ENCODE measurements around the gene PPP3CA. TPM values are rescaled to one million over a fixed set of nuclear protein-coding genes. Genes with fewer than 3 reads are reported as not detected.
A peak's percentile ranks its signal among the peaks of the same experiment; 100 is the strongest.

PPP3CA gene
- total RNA-seq, 2 donors from 2014 or later: 36.6 to 39.2 TPM

DNA sequence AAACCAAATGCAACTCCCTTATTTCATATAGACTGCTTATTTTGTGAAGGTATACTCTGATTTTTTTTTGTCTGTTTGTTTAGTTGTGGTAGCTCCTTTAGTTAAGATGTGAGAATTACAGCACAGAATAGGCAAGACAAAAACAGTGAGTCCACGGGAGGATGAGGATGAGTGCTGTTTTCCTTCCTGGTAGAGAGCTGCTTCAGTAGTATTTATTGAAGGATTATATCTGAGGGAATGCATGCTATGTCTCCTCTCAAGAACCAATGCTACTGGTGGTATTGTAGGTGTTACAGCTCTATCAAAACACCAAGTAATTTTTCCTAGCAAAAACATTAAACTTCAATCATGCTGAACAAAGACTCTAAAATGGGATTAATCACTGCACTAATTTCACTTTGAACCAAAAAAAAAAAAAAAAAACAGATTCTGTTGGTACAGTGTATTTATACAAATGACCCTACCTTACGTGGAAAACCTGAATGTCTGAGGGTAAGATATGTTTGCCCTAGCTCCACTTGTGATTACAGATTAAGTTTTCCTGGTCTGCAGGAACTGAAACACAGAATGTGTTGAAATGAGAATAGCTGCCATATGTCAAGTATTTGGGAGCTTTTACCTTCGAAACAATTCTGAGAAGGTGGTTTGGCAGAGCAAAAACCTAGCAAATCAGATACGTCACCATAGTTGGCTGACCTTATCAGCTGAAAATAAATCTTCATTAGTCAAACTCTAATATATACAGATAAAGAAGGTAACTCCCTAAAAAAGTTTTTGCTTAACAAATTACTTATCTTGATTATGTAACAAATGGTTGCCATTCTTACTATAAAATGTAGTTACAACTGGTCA is 40.3 kb downstream of the PPP3CA start:
- H3K27ac Mint-ChIP-seq: no peak overlapping the region
- no peak overlapping the region for H3K9ac ChIP-seq (ENCODE audit: extremely low read depth, low read length, poor library complexity, severe bottlenecking)
- no peaks in the 10 kb centered on the region for H3K36me3 Mint-ChIP-seq (ENCODE audit: low read depth)
- DNase-seq: no peak
- H3K9me3 Mint-ChIP-seq: no peaks in the 10 kb centered on the region
- H3K27me3 ChIP-seq (ENCODE audit: control insufficient read depth, insufficient read depth, low read length, poor library complexity, severe bottlenecking): no peaks in the 10 kb centered on the region
- WGBS, 2 experiments (ENCODE audit: insufficient coverage in 1 of 2, insufficient read length in 1 of 2): 81% methylated on average over 4 of the region's 4 CpGs; no CpG with 5 or more reads in 1 of the 2 experiments
- no peaks in the 10 kb centered on the region for H3K27me3 Mint-ChIP-seq (ENCODE audit: insufficient read depth)
- H3K4me3 Mint-ChIP-seq: no peak overlapping the region
- peaks cover 25% of the 10 kb centered on the region for H3K4me1 Mint-ChIP-seq
- no peaks in the 10 kb centered on the region for H3K9me3 ChIP-seq (ENCODE audit: control insufficient read depth, low read length)
- H3K4me1 ChIP-seq (ENCODE audit: control insufficient read depth, insufficient read depth, low read length): peaks cover 8% of the 10 kb centered on the region
- H3K4me3 ChIP-seq (ENCODE audit: low read length): no peak overlapping the region
- H3K36me3 ChIP-seq (ENCODE audit: control insufficient read depth, insufficient read depth, low read length): no peaks in the 10 kb centered on the region
- TF ChIP-seq, protein P1, sequence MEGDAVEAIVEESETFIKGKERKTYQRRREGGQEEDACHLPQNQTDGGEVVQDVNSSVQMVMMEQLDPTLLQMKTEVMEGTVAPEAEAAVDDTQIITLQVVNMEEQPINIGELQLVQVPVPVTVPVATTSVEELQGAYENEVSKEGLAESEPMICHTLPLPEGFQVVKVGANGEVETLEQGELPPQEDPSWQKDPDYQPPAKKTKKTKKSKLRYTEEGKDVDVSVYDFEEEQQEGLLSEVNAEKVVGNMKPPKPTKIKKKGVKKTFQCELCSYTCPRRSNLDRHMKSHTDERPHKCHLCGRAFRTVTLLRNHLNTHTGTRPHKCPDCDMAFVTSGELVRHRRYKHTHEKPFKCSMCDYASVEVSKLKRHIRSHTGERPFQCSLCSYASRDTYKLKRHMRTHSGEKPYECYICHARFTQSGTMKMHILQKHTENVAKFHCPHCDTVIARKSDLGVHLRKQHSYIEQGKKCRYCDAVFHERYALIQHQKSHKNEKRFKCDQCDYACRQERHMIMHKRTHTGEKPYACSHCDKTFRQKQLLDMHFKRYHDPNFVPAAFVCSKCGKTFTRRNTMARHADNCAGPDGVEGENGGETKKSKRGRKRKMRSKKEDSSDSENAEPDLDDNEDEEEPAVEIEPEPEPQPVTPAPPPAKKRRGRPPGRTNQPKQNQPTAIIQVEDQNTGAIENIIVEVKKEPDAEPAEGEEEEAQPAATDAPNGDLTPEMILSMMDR (conservative IDR thresholded peaks at IDR 0.05): no peak
- no peak overlapping the region for H3K27ac ChIP-seq (ENCODE audit: low read depth, low read length)

DNA sequence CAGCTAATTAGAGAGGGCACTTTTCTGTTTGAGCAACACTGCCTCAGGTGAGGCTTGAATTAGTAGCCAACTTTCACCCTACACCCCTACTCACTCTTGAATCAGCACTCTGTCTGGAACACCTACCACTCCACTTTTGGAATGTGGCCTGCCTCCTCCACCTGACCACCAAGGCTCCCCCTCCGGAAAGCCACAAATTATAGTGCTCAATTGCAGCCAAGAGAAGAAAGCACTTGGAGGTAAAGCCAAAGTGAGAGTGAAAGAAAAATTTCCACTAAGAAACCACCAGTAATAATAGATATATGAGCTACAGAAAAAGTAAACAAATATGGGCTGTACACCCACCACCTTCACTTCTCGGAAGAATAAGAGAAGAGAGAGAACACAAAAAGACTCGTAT is 41.1 kb downstream of the PPP3CA start:
- TF ChIP-seq, protein P1 (conservative IDR thresholded peaks at IDR 0.05): no peak
- Histone ChIP-seq H3K4me3 (ENCODE audit: low read length) (no peak overlapping the region), H3K9ac (ENCODE audit: extremely low read depth, low read length, poor library complexity, severe bottlenecking) (no peak overlapping the region), H3K27me3 (ENCODE audit: control insufficient read depth, insufficient read depth, low read length, poor library complexity, severe bottlenecking) (no peaks in the 10 kb centered on the region), H3K36me3 (ENCODE audit: control insufficient read depth, insufficient read depth, low read length) (no peaks in the 10 kb centered on the region), H3K27ac (ENCODE audit: low read depth, low read length) (no peak overlapping the region), H3K4me1 (ENCODE audit: control insufficient read depth, insufficient read depth, low read length) (peaks cover 8% of the 10 kb centered on the region), H3K9me3 (ENCODE audit: control insufficient read depth, low read length) (no peaks in the 10 kb centered on the region)
- DNase-seq: peak; percentile 46
- Mint-ChIP-seq H3K9me3 (no peaks in the 10 kb centered on the region), H3K27ac (peak overlapping the region; percentile 7), H3K4me3 (no peak overlapping the region), H3K27me3 (ENCODE audit: insufficient read depth) (no peaks in the 10 kb centered on the region), H3K4me1 (peaks cover 25% of the 10 kb centered on the region), H3K36me3 (ENCODE audit: low read depth) (no peaks in the 10 kb centered on the region)
- 91% methylated on average over 3 of the region's 3 CpGs; no CpG with 5 or more reads in 1 of the 2 experiments for WGBS, 2 experiments (ENCODE audit: insufficient coverage in 1 of 2, insufficient read length in 1 of 2)

DNA sequence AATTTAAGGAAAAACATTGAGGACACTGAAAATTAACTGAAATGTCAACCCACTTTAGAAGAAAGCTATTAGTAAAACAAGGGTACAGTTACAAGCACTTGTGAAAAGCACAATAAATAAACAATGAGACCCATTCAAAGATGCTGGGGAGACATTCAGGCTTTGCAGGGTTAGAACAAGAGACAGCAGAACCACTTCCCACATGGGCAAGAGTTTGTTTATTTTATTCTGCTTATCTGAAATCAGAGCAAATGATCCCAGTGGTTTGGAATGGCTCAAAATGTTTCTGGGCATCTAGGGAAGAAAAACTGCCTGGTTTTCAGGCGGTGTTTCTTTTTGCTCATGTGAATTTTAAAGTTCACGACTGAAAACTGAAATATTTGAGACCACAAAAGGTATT is 42.4 kb downstream of the PPP3CA start:
- no peak for DNase-seq
- H3K27ac ChIP-seq (ENCODE audit: low read depth, low read length): no peak overlapping the region
- H3K9me3 ChIP-seq (ENCODE audit: control insufficient read depth, low read length): no peaks in the 10 kb centered on the region
- TF ChIP-seq, protein P1 (conservative IDR thresholded peaks at IDR 0.05): no peak
- H3K27ac Mint-ChIP-seq: no peak overlapping the region
- peaks cover 8% of the 10 kb centered on the region for H3K4me1 ChIP-seq (ENCODE audit: control insufficient read depth, insufficient read depth, low read length)
- H3K27me3 Mint-ChIP-seq (ENCODE audit: insufficient read depth): no peaks in the 10 kb centered on the region
- no peaks in the 10 kb centered on the region for H3K9me3 Mint-ChIP-seq
- H3K27me3 ChIP-seq (ENCODE audit: control insufficient read depth, insufficient read depth, low read length, poor library complexity, severe bottlenecking): no peaks in the 10 kb centered on the region
- H3K36me3 Mint-ChIP-seq (ENCODE audit: low read depth): no peaks in the 10 kb centered on the region
- H3K36me3 ChIP-seq (ENCODE audit: control insufficient read depth, insufficient read depth, low read length): no peaks in the 10 kb centered on the region
- H3K9ac ChIP-seq (ENCODE audit: extremely low read depth, low read length, poor library complexity, severe bottlenecking): no peak overlapping the region
- no peak overlapping the region for H3K4me3 Mint-ChIP-seq
- 40 to 49% methylated on average over 1 to 2 of the region's 2 CpGs for WGBS, 2 experiments (ENCODE audit: insufficient coverage in 1 of 2, insufficient read length in 1 of 2)
- no peak overlapping the region for H3K4me3 ChIP-seq (ENCODE audit: low read length)
- peaks cover 23% of the 10 kb centered on the region for H3K4me1 Mint-ChIP-seq
